CMK (cell line): ENCODE measurements around the gene NCAPD3.
"Not testable (repeated sequence)": the region's sequence is repeated elsewhere in the genome, so short reads cannot be mapped to it uniquely, and the experiment has no call there.

Experiments used
- DNase-seq: peaks from one replicate; pipeline ENCODE4 v3.0.0-alpha.2; 2010; ENCODE audit warnings: low read depth

NCAPD3 gene

DNA sequence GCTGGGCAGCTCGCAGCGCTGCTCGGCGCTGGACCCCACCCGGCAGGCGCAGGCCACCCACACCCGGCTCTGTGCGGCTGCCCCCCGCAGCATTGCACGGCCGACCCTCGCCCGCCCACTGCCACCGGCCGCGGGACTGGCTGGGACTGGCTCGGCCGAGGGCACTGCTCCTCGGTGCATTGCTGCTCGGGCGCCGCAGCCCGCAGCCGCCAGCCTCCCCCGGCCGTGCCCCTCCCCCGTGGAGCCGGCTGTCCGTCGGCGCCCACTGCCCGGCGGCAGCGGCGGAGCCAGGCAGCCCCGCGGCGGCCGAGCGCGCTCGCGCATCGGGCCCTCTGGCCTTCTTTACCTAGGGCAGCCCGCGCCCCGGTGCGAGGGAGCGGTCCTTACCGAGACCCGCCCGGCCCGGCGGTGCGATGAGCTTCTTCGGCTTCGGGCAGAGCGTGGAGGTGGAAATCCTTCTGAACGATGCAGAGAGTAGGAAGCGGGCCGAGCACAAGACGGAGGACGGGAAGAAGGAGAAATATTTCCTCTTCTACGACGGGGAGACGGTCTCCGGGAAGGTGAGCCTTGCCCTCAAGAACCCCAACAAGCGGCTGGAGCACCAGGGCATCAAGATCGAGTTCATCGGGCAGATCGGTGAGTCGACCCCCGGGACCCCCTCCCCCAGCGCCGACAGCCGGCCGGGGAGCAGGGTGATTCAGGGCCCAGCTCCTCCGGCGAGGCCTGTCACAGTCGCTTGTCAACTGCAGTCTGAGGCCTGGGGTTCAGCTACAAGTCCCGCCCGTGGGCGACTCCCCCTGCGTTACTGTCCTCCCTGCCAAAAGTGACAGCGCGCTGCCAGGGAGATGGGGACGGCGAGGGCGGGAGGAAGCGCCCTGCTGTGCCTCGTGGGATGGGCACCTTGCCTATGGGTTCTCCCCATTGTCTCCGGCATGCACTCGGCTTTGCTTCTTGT lies 1.2 kb upstream of the NCAPD3 start:
- peak; percentile 58 for DNase-seq

DNA sequence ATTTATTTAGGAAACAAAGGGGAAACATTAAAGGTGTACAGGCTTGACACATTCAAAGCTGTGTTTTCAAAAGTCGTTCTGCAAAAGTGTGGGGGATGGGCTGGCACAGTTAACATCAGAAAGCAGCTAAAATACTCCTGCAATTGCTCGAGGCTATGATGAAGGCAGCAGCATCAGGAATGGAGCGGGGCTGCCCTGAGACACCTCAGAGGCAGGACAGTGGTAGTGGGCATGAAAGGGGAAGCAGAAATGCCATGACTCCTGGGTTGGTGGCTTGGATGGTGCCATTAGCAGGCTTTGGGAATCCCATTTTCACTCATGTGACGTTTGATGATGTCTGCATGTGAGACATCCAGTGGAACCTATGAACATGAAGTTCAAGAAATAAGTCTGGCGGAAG lies 646 bp downstream of the NCAPD3 start:
- DNase-seq = no peak

DNA sequence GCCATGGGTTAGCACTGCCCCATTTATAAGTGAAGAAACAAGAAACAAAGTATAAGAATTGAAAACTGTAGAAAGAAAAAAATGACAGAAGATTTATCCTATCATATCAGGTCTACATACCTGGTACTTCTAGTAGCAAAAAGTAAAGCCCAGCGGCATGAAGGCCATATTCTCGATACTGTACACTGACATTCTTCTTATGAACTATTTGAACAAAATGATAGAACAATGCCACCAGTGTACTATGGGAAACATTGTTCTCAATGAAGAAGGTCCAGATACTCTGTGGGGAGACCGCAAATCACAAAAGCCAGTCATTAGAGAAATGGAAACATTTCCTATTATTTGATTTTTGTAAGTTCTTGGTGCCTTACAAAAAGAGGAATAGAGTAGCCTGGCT lies 7.0 kb downstream of the NCAPD3 start:
- no peak for DNase-seq

DNA sequence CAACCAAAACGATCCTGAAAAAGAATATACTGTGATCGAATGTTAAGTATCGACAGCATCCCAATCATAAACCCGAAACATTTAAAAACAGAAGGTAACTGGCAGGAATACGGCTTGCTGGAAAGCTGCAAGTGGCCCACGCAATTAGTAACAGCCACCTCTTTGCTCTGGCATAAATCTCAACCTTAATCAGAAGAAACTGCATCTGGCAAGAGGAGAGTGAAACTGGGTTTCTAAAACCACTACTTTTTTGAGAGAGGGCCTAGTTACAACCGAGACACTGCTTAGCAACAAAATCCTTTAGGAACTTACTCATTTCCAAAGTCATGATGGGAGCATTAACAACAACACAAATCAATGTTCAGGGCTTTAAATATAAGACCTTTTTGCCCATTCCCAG lies 7.9 kb downstream of the NCAPD3 start:
- DNase-seq = no peak

DNA sequence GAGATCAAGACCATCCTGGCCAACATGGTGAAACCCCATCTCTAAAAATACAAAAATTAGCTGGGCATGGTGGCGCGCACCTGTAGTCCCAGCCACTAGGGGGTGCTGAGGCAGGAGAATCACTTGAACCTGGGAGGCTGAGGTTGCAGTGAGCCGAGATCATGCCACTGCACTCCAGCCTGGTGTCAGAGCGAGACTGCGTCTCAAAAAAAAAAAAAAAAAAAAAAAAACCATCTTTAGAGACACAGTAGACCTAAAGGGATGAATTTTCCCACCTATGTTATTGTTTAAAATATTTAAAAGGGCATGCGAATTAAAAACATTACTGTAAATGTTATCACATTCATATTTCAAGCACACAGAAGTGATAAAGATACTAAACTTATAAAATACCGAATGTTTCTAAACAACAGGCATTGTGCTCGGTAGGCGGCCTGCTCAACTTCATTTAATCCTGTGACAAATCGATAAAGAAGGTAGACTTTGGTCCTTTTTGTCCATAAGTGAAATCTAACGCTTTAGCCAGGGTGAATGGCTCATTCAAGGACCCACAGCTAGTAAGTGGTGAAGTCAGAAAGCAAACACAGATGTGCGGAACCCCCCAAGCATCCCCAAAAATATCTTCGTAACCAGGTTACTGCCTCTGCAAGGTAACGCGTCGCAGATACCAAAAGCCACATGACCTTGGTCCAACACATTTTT lies 16.1 kb downstream of the NCAPD3 start:
- no peak for DNase-seq

DNA sequence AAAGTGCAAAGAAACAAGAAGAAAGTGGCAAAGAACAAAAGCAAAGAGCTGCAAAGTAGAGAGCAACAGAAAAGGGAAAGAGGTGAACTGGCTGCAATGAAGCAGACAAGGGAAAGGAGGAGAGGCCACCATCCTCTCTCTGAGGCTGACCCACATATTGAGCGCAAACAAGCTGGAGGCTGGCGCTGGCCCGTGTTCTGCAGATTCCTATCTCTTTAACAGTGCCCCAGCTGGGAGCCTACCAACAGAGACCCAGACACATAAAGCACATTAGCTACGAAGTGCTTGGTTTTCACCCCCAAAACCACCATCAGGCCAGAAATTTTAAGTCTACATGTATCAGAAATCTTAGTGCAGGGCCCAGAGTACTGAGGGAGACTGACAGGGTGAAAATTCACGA lies 17.6 kb downstream of the NCAPD3 start:
- no peak for DNase-seq

DNA sequence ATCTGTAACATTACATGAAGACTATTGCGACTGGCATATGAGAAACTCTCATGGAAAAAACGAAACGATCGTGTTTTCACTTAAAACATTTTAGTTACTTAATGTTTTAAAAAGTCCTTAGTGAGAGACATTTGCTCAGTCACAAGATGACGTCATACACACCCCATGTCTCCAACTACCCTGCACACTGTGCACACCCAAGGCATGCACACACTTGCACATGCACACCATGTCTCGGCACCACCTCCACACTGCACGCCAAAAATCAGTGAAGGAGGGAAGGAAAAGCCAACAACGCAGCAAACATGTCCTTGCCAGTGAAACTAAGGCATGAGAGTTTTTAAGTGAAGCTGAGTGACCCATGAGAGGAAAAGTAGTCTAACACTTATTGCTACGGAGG lies 18.0 kb downstream of the NCAPD3 start:
- DNase-seq = no peak

DNA sequence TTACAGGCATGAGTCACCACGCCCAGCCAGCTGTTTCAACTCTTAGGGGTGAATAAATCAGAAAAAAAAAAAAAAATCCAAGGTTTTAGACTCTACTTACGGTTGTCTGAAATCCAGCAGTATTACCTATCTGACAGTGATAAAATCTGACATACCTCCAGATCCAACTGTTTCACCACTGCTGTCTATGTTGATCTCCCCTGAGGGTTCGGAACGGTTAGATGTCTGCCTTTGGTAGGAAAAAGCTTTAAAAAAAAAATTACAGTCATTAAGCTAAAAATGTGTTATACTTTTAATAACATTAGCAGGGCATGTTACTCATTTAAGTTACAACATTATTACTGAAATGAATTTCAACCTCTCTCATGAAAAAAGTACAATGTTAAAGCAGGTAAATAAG lies 21.1 kb downstream of the NCAPD3 start:
- DNase-seq = no peak

DNA sequence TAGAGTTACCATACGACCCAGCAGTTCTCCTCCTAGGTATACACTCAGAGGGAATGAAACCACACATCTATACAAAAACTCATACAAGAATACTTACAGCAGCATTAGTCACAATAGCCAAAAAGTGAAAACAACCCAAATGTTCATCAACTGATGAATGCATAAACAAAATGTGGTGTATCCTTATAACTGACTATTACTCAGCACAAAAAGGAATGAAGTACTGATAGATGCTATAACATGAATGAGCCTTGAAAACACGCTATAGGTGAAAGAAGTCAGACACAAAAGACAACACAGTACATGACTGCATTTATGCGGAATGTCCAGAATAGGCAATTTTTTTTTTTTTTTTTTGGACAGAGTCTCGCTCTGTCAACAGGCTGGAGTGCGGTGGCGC lies 23.1 kb downstream of the NCAPD3 start:
- DNase-seq = no peak

DNA sequence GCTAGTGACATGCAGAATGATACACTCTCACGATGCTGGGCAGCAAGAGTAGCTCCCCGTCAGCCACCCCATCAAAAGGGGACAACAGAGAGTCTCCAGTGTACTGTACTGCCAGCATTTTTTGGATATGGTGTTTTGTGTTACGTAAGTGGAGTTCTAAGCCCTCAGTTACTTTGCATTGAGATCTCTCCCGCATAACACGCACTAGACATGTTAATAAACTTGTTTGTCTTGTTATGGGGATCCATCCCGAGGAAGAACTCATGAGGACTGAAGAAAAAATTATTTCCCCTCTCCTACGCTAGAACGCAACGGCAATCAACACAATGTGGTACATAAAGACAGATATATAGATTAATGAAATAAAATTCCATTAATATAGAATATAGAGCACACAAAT lies 24.2 kb downstream of the NCAPD3 start:
- no peak for DNase-seq

DNA sequence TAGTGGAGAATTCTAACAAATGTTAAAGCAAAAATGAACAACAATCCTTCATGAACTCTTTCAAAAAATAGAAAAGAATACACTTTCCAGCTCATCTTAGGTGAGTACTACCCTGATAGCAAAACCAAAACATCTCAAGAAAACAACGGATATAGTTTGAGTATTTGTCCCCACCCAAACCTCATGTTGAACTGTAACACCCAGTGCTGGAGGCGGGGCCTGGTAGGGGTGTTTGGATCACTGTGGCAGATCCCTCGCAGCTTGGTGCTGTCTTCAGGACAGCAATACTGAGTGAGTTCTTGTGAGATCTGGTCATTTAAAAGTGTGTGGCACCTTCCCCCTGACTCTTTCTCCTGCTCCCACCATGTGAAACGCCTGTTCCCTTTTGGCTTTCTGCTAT lies 27.0 kb downstream of the NCAPD3 start:
- no peak for DNase-seq

DNA sequence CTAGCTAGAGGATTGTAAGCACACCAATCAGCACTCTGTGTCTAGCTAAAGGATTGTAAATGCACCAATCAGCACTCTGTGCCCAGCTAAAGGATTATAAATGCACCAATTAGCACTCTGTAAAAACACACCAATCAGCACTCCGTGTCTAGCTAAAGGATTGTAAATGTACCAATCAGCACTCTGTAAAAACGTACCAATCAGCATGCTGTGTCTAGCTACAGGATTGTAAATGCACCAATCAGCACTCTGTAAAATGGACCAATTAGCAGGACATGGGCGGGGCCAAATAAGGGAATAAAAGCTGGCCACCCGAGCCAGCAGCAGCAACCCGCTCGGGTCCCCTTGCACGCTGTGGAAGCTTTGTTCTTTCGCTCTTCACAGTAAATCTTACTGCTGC lies 35.7 kb downstream of the NCAPD3 start:
- not testable (repeated sequence) for DNase-seq

DNA sequence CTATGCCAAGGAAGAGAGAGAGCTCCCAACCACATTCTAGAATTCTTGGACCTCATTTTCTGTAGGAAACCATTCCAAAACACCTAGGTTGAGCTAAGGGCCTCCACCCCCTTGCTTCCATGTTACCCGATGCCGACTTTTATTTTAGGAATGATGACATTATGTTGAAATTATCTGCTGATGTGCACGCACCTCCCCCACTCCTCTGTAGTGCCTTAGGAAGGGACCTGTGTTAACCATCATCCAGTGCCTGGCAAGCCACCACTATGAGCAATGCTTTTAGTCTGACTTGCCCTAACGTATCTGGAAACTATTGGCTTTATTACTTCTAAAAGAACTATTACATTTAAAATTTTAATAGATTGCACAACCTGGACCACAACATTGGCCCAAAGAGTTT lies 42.1 kb downstream of the NCAPD3 start:
- no peak for DNase-seq

DNA sequence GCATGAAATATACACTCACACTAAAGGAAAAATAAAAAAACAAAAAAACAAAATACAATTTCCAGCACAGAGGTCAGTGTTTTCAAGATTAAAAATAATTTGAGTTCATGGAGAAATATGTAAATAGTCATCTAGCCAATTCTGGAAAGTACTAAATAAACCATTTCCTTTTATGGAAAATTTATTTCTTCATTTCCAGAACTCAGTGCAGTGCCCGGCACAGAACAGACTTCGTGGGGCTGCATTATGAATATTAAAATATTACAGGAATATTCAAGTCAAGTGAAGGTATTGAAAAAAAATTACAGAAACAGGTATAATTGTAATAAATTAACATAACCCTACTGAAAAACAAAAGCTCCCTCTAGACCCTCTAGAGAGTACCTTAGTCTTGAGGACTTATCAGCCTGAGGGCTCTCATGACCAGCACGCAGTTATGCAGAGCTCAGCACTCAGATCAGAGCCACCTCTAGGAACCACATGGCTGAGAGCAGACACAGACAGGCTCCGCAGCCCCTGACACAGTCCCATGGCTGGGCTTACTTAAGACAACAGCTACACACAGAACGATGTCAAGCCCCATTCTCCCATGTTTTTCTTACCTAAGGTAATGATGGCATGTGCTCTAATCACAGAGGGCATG lies 45.6 kb downstream of the NCAPD3 start:
- no peak for DNase-seq

DNA sequence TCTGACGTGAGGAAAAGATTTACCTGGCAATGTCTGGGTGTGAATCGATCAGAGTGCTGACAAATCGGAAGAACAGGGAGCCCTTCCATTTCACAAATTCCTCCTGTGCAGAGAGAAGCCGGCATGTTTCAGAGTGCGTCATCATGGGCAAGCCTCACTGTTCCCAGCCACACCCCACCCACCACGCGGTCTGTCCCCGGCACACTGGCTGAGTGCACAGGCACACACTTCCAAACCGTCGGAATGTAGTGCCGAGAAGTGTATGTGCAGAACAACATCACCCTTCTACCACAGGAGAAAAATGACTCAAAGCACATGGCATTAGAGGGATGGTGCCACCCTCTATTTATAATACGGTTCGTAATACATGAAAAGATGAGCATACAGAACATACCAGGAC lies 47.5 kb downstream of the NCAPD3 start:
- DNase-seq = no peak

DNA sequence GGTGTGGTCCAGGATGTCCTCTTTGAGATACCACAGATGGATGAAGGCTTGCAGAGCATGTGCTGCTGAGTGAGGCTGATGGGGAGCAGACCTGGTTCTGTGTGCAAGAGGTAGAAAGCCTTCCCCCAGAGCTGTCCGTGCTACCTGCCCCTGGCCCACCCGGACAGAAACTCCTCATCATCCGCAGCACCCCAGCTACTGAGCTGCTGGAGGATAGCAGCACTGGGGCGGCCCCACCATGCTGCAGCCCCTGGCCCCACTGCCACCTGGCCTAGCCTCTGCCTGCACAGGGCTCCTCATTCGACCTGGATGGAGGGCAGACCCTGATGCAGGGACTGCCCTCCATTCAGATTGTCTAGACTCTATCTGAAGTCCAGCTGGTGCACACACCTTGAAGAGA lies 50.5 kb downstream of the NCAPD3 start:
- DNase-seq = no peak

DNA sequence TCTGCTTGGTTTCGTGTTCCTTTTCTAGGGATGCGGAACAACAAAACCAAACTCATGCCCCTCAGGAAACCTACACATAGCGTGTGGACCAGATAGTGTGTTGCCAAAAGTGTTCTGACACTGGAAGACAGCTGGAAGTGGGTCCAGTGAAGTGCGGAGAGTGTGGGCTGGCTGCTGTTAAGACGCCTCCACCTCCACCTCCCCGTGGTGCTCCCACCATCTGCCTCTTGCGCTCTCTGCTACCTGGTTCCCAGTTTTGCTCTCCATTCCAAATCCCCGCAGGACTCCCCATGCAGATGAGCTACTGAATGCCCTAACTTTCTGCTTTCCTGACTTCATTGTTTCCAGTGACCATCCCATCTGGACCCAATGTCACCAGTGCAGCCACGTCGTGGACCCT lies 51.8 kb downstream of the NCAPD3 start:
- no peak for DNase-seq

DNA sequence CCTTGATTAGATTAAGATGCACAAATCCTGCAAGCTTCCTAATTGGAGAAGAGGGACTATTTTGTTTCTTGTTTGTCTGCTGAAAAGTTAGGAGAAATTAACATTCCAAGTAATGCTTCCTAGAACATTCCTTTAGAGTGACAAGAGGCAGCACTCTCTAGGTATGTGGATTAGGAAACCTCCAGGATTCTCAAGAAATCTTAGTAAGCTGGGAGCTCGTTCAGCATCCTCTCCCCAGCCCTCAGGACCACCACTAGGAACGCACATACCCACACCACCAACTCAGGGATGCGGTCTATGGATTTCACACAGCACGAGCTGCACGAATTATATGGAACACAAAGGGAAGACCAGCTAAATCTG lies 52.9 kb downstream of the NCAPD3 start:
- no peak for DNase-seq

DNA sequence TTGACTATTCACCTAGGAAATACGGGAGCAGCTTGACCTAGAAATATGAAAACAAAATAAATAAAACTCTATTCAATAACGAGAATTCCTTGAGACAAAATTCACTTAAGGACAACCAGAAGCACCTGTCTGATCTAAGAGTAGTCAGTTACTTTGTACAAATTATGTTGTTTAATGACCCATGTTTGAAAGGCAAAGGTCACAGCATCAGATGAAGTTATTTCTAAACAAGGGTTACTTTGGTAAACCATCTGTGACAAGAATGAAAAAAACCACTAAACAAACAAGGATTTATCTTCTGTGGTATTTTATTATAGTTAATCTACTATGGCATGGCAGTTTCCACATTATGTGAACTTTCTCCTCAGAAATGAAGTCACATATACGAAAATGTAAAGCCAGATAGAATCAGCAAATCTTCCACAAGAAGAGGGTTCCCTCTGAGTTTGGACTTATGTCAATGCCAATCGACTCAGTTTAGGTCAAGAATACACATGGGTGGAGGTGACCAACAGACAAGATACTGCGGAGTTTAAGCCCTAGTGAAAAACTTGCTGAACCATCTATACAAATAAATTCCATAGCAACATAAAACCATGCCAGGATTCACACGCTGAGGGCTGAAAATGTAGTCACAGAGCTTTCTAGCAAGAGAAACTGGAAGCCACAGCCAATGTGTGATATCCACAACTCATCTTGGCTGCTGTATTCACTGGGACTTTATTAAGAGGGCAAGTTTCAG lies 53.4 kb downstream of the NCAPD3 start:
- DNase-seq = no peak

DNA sequence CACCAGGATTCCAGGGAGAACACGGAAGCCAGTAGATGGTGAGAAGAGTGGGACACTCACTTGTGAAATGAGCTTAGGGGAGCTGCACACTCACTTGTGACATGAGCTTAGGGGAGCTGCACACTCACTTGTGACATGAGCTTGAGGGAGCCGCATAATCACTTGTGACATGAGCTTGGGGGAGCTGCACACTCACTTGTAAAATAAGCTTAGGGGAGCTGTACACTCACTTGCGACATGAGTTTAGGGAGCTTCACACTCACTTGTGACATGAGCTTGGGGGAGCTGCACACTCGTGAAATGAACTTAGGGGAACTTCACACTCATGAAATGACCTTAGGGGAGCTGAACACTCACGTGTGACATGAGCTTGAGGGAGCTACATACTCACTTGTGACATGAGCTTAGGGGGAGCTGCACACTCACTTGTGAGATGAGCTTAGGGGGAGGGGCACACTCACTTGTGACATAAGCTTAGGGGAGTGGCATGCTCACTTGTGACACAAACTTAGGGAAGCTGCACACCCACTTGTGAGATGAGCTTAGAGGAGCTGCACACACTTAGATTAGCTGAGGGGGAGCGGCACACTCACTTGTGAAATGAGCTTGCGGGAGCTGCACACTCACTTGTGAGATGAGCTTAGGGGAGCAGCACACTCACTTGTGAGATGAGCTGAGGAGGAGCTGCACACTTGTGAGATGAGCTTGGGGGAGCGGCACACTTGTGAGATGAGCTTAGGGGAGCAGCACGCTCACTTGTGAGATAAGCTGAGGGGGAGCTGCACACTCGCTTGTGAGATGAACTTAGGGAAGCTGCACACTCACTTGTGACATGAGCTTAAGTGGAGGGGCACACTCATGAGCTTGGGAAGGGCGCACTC lies 59.0 kb downstream of the NCAPD3 start:
- DNase-seq = no peak

DNA sequence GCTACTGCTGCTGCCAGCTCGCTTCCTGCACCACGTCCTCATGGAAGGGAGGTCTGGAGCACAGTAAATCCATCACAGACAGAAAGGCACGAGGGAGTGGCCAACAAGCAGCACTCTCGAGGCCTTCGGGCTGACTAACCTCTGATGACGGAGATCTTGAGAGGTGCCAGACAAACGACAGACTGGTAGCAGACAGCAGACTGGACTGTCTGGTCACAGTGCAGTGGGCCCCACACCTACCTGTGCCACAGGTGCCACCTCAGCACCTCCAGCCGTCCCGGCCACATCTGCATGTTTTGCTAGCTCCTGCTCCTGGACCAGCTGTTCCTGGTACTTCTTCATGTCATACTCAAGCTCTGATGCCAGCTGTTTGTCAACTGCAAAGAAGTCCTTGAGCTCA lies 64.1 kb downstream of the NCAPD3 start:
- DNase-seq = no peak
